T-helper 1 cell treated with Interleukin-12 subunit alpha and Interleukin-12 subunit beta and Interleukin-4 antibody, amounts not matched to agents 30 μg/mL and 1 μg/mL, for 36 hours (primary cell): ENCODE results near the gene COX8A.
"Not testable (repeated sequence)": the region's sequence is repeated elsewhere in the genome, so short reads cannot be mapped to it uniquely, and the experiment has no call there.

Experiments
- H3K27ac Mint-ChIP-seq: one replicate; pipeline ENCODE4 v1.8.0; 2021; ENCODE audit warnings: mild to moderate bottlenecking, mixed read lengths
- H3K27me3 Mint-ChIP-seq: one replicate; pipeline ENCODE4 v1.8.0; 2021; ENCODE audit warnings: low read depth, mixed read lengths
- H3K36me3 Mint-ChIP-seq: one replicate; pipeline ENCODE4 v1.8.0; 2021; ENCODE audit warnings: low read depth, mixed read lengths
- H3K4me1 Mint-ChIP-seq: one replicate; pipeline ENCODE4 v1.8.0; 2021; ENCODE audit warnings: low read depth, mixed read lengths
- H3K4me3 Mint-ChIP-seq: one replicate; pipeline ENCODE4 v1.8.0; 2021; ENCODE audit warnings: mild to moderate bottlenecking, moderate library complexity, mixed read lengths
- H3K9me3 Mint-ChIP-seq: one replicate; pipeline ENCODE4 v1.8.0; 2021; ENCODE audit warnings: mixed read lengths

The COX8A gene

DNA sequence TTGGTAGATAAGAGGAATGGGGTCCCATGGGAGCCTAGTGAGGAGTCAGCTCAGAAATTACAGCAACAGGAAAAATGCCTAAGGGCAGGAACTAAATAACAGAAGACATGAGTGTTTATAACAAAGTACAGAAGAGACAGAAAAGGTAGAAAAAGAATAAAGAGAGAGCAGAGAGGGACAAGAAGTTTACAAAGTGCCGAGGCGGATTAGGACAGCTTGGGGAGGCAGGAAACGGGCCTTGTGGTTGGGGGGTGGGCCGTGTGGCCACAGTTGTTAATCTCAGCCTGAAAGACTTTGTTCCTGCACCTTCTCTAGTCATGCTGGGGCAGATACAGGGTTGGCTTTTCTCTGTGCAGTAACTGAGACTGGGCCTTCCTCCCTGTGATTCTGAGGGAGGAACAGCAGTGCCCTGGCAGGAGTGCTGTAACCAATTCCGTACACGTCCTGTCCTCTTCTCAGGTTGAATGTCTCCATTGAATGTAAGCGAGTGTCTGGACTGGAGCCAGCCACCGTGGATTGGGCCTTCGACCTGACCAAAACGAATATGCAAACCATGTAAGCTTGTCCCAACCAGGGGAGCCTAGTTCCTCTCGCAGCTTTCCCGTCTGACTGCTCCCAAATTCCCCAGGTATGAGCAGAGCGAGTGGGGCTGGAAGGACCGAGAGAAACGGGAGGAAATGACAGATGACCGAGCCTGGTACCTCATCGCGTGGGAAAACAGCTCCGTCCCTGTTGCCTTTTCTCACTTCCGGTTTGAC lies 22.5 kb upstream of the COX8A start:
- Mint-ChIP-seq H3K4me1 (peaks cover 21% of the 10 kb centered on the region), H3K4me3 (peak overlapping the region; percentile 40), H3K27me3 (no peaks in the 10 kb centered on the region), H3K9me3 (no peaks in the 10 kb centered on the region), H3K36me3 (peaks cover 24% of the 10 kb centered on the region), H3K27ac (peak overlapping the region; percentile 78)

DNA sequence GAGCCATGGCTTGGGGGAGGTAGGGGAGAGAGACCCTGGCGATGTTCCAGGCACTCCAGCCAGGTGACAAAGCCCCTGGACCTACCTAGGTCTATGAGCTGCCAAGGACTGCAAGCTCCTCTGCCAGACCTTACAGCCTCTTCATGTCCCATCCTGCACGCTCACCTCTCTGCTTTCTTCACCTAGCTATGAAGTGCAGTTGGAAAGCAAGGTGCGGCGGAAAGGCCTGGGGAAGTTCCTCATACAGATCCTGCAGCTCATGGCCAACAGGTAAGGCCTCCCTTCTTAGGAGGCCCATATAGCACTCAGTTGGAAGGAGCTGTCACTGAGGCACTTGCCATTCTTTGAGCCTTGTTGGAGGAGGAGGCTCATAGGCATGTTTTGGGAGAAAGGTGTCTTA lies 21.9 kb upstream of the COX8A start:
- peaks cover 24% of the 10 kb centered on the region for H3K36me3 Mint-ChIP-seq
- peak overlapping the region; percentile 40 for H3K4me3 Mint-ChIP-seq
- H3K27ac Mint-ChIP-seq = peak overlapping the region; percentile 78
- no peaks in the 10 kb centered on the region for H3K27me3 Mint-ChIP-seq
- H3K9me3 Mint-ChIP-seq = no peaks in the 10 kb centered on the region
- peaks cover 21% of the 10 kb centered on the region for H3K4me1 Mint-ChIP-seq

GRCh38 chr11:63958008-63958407 lies 16.4 kb upstream of the COX8A start:
- Mint-ChIP-seq H3K27ac (no peak overlapping the region), H3K36me3 (peaks cover 18% of the 10 kb centered on the region), H3K27me3 (no peaks in the 10 kb centered on the region), H3K9me3 (no peaks in the 10 kb centered on the region), H3K4me3 (no peak overlapping the region), H3K4me1 (peaks cover 12% of the 10 kb centered on the region)

GRCh38 chr11:63961608-63962412 lies 12.6 kb upstream of the COX8A start:
- Mint-ChIP-seq H3K4me3 (no peak overlapping the region), H3K27me3 (no peaks in the 10 kb centered on the region), H3K36me3 (peaks cover 2% of the 10 kb centered on the region), H3K4me1 (peaks cover 10% of the 10 kb centered on the region), H3K27ac (no peak overlapping the region), H3K9me3 (no peaks in the 10 kb centered on the region)

DNA sequence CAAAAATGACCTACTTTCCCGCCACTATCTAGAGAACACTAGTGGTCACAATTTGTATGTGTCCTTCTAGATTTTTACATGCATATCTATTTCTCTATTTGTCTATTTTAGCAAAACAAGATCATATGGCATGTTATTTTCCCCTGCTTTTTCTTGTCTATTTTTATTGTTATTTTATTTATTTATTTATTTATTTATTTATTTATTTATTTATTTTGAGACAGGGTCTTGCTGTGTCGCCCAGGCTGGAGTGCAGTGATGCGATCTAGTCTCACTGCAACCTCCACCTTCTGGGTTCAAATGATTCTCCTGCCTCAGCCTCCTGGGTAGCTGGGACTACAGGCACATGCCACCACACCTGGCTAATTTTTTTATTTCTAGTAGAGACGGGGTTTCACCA lies 10.5 kb upstream of the COX8A start:
- H3K36me3 Mint-ChIP-seq, H3K27me3 Mint-ChIP-seq, H3K4me3 Mint-ChIP-seq, H3K27ac Mint-ChIP-seq, H3K9me3 Mint-ChIP-seq: not testable (repeated sequence)
- H3K4me1 Mint-ChIP-seq = peaks cover 10% of the 10 kb centered on the region

DNA sequence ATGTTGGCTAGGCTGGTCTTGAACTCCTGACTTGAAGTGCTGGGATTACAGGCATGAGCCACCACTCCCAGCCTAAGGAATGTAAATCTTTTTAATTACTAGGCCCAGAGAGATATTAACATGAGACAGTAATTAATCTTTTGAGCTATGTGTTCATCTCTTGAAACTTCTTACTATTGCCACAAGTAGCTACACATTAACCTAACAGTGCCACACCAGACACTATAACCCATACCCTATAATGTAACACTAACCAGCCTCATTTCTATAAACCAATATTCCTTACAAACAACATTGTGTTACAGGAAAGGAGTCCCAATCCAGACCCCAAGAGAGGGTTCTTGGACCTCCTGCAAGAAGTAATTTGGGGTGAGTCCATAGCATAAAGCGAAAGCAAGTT lies 8.0 kb upstream of the COX8A start:
- Mint-ChIP-seq H3K27me3 (no peaks in the 10 kb centered on the region), H3K27ac (no peak overlapping the region), H3K4me3 (no peak overlapping the region), H3K9me3 (no peaks in the 10 kb centered on the region), H3K4me1 (peaks cover 5% of the 10 kb centered on the region), H3K36me3 (peaks cover 2% of the 10 kb centered on the region)

DNA sequence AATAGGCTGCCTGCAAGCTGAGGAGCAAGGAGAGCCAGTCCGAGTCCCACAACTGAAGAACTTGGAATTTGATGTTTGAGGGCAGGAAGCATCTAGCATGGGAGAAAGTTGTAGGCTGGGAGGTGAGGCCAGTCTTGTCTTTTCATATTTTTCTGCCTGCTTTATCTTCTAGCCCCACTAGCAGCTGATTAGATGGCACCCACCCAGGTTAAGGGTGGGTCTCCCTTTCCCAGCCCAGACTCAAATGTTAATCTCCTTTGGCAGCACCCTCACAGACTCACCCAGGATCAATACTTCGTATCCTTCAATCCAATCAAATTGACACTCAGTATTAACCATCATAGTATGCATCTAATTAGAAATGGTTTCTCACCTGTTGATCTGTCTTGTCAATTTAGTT lies 5.0 kb upstream of the COX8A start:
- Mint-ChIP-seq H3K27me3 (no peaks in the 10 kb centered on the region), H3K27ac (no peak overlapping the region), H3K4me1 (peaks cover 6% of the 10 kb centered on the region), H3K36me3 (peaks cover 3% of the 10 kb centered on the region), H3K9me3 (no peaks in the 10 kb centered on the region), H3K4me3 (no peak overlapping the region)

DNA sequence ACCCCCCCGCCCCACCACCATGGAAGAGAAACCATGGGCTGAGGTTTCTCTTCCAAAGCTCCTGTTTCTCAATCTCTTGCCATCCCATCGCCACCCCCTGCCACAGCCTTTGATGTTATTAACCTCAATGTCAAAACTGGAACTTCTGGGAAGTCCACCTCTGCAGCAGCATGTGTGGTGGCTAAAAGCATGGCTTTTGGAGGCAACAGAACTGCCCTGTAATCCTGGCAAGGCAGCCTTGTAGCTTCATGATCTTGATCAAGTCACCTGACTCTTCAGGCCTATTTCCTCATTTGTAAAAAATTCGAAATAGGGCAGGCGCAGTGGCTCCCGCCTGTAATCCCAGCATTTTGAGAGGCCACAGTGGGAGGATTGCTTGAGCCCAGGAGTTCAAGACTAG lies 3.5 kb upstream of the COX8A start:
- Mint-ChIP-seq H3K4me1 (peaks cover 9% of the 10 kb centered on the region), H3K4me3 (no peak overlapping the region), H3K27ac (no peak overlapping the region), H3K27me3 (no peaks in the 10 kb centered on the region), H3K36me3 (peaks cover 4% of the 10 kb centered on the region), H3K9me3 (no peaks in the 10 kb centered on the region)

GRCh38 chr11:63973912-63974258 lies 535 bp upstream of the COX8A start:
- H3K36me3 Mint-ChIP-seq = peaks cover 16% of the 10 kb centered on the region
- peaks cover 23% of the 10 kb centered on the region for H3K4me1 Mint-ChIP-seq
- peak overlapping the region; percentile 97 for H3K4me3 Mint-ChIP-seq
- not testable (repeated sequence) for H3K27me3 Mint-ChIP-seq, H3K9me3 Mint-ChIP-seq
- peak overlapping the region; percentile 98 for H3K27ac Mint-ChIP-seq

- Mint-ChIP-seq H3K4me3 (no peak overlapping the region), H3K27ac (peak overlapping the region; percentile 64), H3K4me1 (peaks cover 22% of the 10 kb centered on the region), H3K27me3 (no peaks in the 10 kb centered on the region), H3K36me3 (peaks cover 17% of the 10 kb centered on the region), H3K9me3 (no peaks in the 10 kb centered on the region)
Measured at GRCh38 chr11:63978551-63979239, 4.3 kb downstream of the COX8A start.

DNA sequence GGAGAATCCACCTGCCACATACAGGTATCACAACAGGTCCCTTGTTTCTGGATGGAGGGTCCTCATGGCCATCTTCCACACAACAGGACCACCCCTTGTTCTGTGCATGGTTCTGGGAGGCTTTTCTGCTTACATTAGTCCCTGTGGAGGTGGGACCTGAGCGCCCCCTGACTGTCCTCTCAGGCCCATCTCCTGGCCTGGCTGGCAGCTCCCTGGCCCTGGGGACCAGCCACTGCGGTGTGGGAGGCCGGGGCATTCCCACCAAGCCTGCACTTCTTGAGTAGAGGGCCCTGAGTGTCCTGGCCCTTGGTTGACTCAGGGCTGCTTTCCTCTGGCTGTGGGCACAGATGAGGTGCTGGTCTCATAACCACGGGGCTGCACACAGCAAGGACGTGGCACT lies 5.0 kb downstream of the COX8A start:
- Mint-ChIP-seq H3K9me3 (no peaks in the 10 kb centered on the region), H3K4me3 (no peak overlapping the region), H3K27ac (no peak overlapping the region), H3K27me3 (no peaks in the 10 kb centered on the region), H3K4me1 (peaks cover 19% of the 10 kb centered on the region), H3K36me3 (peaks cover 17% of the 10 kb centered on the region)

DNA sequence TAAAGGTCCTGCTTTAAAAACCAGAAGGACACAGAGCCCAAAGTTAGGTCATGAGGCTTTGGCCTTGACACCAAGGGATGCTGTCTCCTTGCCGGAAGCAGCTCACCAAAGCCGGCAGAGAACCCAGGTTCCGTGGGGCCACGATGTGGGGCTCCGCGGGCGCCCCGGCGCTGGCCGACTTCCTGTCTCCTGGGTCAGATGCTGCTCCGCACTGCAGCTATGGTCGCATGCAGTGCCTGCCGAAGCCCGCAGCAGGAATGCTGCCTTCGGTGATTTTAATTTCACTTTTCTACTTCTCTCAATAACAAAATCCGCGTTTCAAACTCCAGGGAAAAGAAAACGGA lies 11.4 kb downstream of the COX8A start:
- H3K27ac Mint-ChIP-seq = peak overlapping the region; percentile 98
- H3K27me3 Mint-ChIP-seq = no peaks in the 10 kb centered on the region
- H3K4me1 Mint-ChIP-seq = peaks cover 24% of the 10 kb centered on the region
- H3K9me3 Mint-ChIP-seq = no peaks in the 10 kb centered on the region
- peaks cover 17% of the 10 kb centered on the region for H3K36me3 Mint-ChIP-seq
- peak overlapping the region; percentile 99 for H3K4me3 Mint-ChIP-seq

DNA sequence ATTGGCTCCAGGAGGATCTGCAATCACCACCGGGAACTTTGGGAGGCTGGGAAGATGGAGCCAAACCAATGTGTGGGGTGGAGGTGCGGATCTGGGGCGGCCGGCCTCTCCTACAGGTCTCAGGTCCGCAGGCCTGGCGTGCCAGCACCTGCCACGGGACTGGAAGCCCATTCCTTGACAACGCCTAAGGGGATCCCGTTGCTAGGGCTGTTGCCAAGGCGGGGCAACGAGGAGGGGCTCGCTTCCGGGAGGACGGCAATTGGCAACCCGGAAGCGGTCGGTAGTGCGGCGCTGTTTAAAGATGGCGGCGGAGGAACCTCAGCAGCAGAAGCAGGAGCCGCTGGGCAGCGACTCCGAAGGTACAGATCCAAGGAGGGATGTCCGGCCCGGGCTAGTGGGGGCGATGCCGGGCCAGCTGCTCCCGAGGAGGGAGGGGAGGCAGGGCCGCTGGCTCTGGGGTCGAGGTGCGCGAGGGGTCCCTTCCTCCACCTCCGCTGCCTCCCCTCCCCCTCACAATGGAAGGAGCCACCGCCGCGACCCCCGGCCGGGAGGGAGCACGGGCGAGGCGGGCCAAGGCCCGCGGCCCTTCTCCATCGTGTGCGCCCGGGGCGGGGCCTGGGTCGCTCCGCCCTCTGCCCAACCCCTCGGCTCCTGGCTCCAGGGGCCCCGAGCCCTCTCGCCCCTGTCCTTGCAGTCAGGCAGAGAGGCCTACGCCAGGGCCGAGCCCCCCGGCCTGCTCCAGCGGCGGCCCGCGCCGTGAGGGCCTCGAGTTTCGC lies 11.9 kb downstream of the COX8A start, which contains the start of gene OTUB1:
Gene OTUB1, plus strand, starts transcription at position 283 of the 776 bp plus-strand sequence. Its CDS starts 19 bp downstream, at position 302.
- no peaks in the 10 kb centered on the region for H3K9me3 Mint-ChIP-seq
- peak within 1 kb of the TSS; percentile 98 for H3K27ac Mint-ChIP-seq
- peaks cover 18% of the 10 kb centered on the region for H3K36me3 Mint-ChIP-seq
- H3K4me1 Mint-ChIP-seq = peaks cover 24% of the 10 kb centered on the region
- peak within 1 kb of the TSS; percentile 99 for H3K4me3 Mint-ChIP-seq
- no peaks in the 10 kb centered on the region for H3K27me3 Mint-ChIP-seq

DNA sequence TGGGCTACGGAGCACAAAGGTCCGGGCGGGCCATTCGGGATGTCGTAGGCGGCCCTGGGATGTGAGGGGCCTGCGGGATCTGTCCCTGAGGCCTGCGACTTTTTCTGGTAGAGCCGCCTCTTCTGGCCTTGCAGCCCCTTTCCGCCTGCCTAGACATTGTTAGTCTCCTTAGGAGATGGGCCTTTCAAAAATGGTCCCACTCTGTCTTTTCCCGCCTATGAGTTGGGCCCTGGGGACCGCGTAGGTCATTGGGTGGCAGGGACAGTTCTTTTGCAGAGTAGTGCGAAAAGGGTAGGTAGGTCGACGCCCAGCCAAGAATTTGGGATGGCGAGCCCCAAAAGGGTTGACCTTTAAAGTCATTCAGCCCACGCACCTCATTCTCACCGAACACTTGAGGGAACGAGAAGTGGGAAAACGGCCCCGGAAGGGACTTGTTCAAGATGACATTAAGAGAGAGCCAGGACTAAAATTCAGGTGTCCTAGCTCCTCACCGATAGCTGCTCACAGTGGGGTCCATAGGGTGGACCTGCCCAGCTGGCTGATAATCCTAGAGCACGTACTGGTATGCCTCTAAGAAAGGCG lies 12.6 kb downstream of the COX8A start:
- H3K36me3 Mint-ChIP-seq = peaks cover 23% of the 10 kb centered on the region
- no peaks in the 10 kb centered on the region for H3K27me3 Mint-ChIP-seq
- peaks cover 27% of the 10 kb centered on the region for H3K4me1 Mint-ChIP-seq
- peak overlapping the region; percentile 55 for H3K27ac Mint-ChIP-seq
- H3K9me3 Mint-ChIP-seq = no peaks in the 10 kb centered on the region
- H3K4me3 Mint-ChIP-seq = peak overlapping the region; percentile 72
